Cardiac muscle cell (in vitro differentiated cells and primary cell): Measurements from ENCODE around the gene INPP5A. TPM values are rescaled to one million over a fixed set of nuclear protein-coding genes. Genes with fewer than 3 reads are reported as not detected.

Experiments
- DNase-seq, 2 donors: peaks; one replicate each; pipeline versions ENCODE4 v3.0.0 to v3.0.0-alpha.2; 2010 to 2017; ENCODE audit warnings: low read depth in 1 of 2, low spot score in 1 of 2
- H3K27ac ChIP-seq: fragments of 200-600 bp; sonication (generic); 2 replicates; pipeline ENCODE4 v1.5.1; 2016
- H3K27me3 ChIP-seq: fragments of 200-600 bp; sonication (generic); 2 replicates; pipeline ENCODE4 v1.6.0; 2016; ENCODE audit warnings: control low read depth
- H3K36me3 ChIP-seq: fragments of 200-600 bp; sonication (generic); 2 replicates; pipeline ENCODE4 v1.5.1; 2016; ENCODE audit warnings: control low read depth
- H3K4me1 ChIP-seq: fragments of 200-600 bp; sonication (generic); 2 replicates; pipeline ENCODE4 v1.8.1; 2017; ENCODE audit warnings: low read depth, mild to moderate bottlenecking, mixed run types
- H3K4me3 ChIP-seq: fragments of 200-600 bp; sonication (generic); 2 replicates; pipeline ENCODE4 v1.5.1; 2016; ENCODE audit warnings: mild to moderate bottlenecking
- H3K9me3 ChIP-seq: fragments of 200-600 bp; sonication (generic); 2 replicates; pipeline ENCODE4 v1.5.1; 2017; ENCODE audit warnings: low read depth, mild to moderate bottlenecking, control low read depth
- CTCF ChIP-seq: IDR thresholded peaks from 2 replicates; pipeline ENCODE4 v1.5.1; 2012; ENCODE audit warnings: low read depth, mild to moderate bottlenecking, low read length
- polyA plus RNA-seq: library from polyadenylated mRNA; unstranded; fragments of >200 nt; fragmentation: Nextera tagmentation; extraction: Ambion mirVana; gene quantifications from 2 replicates; pipeline ENCODE4 v1.2.1, GENCODE V29; 2016
- total RNA-seq: library from RNA; depleted of rRNA; stranded (reverse); fragments of >200 nt; gene quantifications from 2 replicates; pipeline ENCODE4 v1.2.3, GENCODE V29; 2016

INPP5A gene
- total and polyA plus RNA-seq, 2 experiments from 2014 or later = 87.0 to 90.4 TPM

- TF ChIP-seq CTCF = no peak
- no peaks in the 10 kb centered on the region for H3K27me3 ChIP-seq
- no peak for DNase-seq
- H3K4me1 ChIP-seq = no peaks in the 10 kb centered on the region
- H3K36me3 ChIP-seq = peaks cover 6% of the 10 kb centered on the region
- H3K9me3 ChIP-seq = no peaks in the 10 kb centered on the region
- no peak overlapping the region for H3K27ac ChIP-seq
- no peak overlapping the region for H3K4me3 ChIP-seq
These were observed 119.6 kb downstream of the INPP5A start for GRCh38 chr10:132657127-132657706.

GRCh38 chr10:132657748-132658147 is 120.2 kb downstream of the INPP5A start:
- peaks cover 6% of the 10 kb centered on the region for H3K36me3 ChIP-seq
- no peak overlapping the region for H3K27ac ChIP-seq
- no peaks in the 10 kb centered on the region for H3K27me3 ChIP-seq
- H3K9me3 ChIP-seq = no peaks in the 10 kb centered on the region
- TF ChIP-seq CTCF = no peak
- no peak for DNase-seq
- no peaks in the 10 kb centered on the region for H3K4me1 ChIP-seq
- no peak overlapping the region for H3K4me3 ChIP-seq

- H3K9me3 ChIP-seq = no peaks in the 10 kb centered on the region
- no peak overlapping the region for H3K4me3 ChIP-seq
- H3K27me3 ChIP-seq = no peaks in the 10 kb centered on the region
- no peak for DNase-seq
- H3K36me3 ChIP-seq = peaks cover 6% of the 10 kb centered on the region
- no peak for TF ChIP-seq CTCF
- H3K4me1 ChIP-seq = no peaks in the 10 kb centered on the region
- no peak overlapping the region for H3K27ac ChIP-seq
These were observed 121.1 kb downstream of the INPP5A start for GRCh38 chr10:132658546-132659205.

GRCh38 chr10:132659206-132660091 is 121.9 kb downstream of the INPP5A start:
- TF ChIP-seq CTCF = no peak
- DNase-seq = no peak
- H3K27me3 ChIP-seq = no peaks in the 10 kb centered on the region
- H3K27ac ChIP-seq = no peak overlapping the region
- no peak overlapping the region for H3K4me3 ChIP-seq
- no peaks in the 10 kb centered on the region for H3K9me3 ChIP-seq
- no peaks in the 10 kb centered on the region for H3K4me1 ChIP-seq
- peaks cover 6% of the 10 kb centered on the region for H3K36me3 ChIP-seq

- Histone ChIP-seq H3K4me1 (no peaks in the 10 kb centered on the region), H3K4me3 (no peak overlapping the region), H3K36me3 (peaks cover 6% of the 10 kb centered on the region), H3K9me3 (no peaks in the 10 kb centered on the region), H3K27me3 (no peaks in the 10 kb centered on the region), H3K27ac (no peak overlapping the region)
- no peak for DNase-seq
- TF ChIP-seq CTCF = no peak
These were observed 122.8 kb downstream of the INPP5A start for GRCh38 chr10:132660385-132660784.
